Right cardiac atrium (tissue), 5 donors: ENCODE data around the gene NUP88. TPM values are rescaled to one million over a fixed set of nuclear protein-coding genes. Genes with fewer than 3 reads are reported as not detected.

ENCODE experiments used
- ATAC-seq, 2 donors: fragments of 200-7000 bp; cut with Tn5 transposase; one replicate each; pipeline versions ENCODE4 v1.8.0 to v1.9.1; 2020; ENCODE audit warnings: moderate library complexity in 2 of 2, mild to moderate bottlenecking in 1 of 2
- DNase-seq, 3 donors: peaks; one replicate each; pipeline ENCODE4 v3.0.0-alpha.2; 2020
- H3K27ac ChIP-seq: one replicate; pipeline ENCODE4 v1.5.1; 2013; ENCODE audit warnings: mild to moderate bottlenecking, low read length, control low read depth, moderate library complexity
- H3K27me3 ChIP-seq: one replicate; pipeline ENCODE4 v1.6.1; 2013; ENCODE audit not compliant: control insufficient read depth, insufficient read depth
- H3K4me1 ChIP-seq: one replicate; pipeline ENCODE4 v1.6.1; 2013; ENCODE audit warnings: low read length; ENCODE audit not compliant: control insufficient read depth, insufficient read depth
- H3K4me3 ChIP-seq: one replicate; pipeline ENCODE4 v1.5.1; 2013; ENCODE audit warnings: low read length, control low read depth
- H3K9me3 ChIP-seq: one replicate; pipeline ENCODE4 v1.6.1; 2013; ENCODE audit warnings: low read length; ENCODE audit not compliant: control insufficient read depth
- WGBS: extraction: QIAGEN DNeasy Blood & Tissue Kit; methylation state at CpG from one replicate; pipeline ENCODE4 v1.1.7; 2013; 5-methylcytosine and 5-hydroxymethylcytosine counted together
- intact Hi-C, 4 donors: fragments of 100-400 bp; cut with DNase I; formaldehyde crosslinking; loops; one replicate each; pipeline versions ENCODE4 v1.11.0 to v1.14.0; 2022 to 2023
- polyA plus RNA-seq: library from polyadenylated mRNA; stranded (reverse); fragments of 200-250 nt; gene quantifications from one replicate; pipeline ENCODE4 v1.2.3, GENCODE V29; 2013
- total RNA-seq, 4 donors: library from RNA; stranded (reverse); fragmentation: NEBNext Ultra II Directional; extraction: Animal tissue kit (Norgen Biotek cat#: 25700); gene quantifications; one replicate each; pipeline ENCODE4 v1.2.1, GENCODE V29; 2021
- donor health status: healthy with polysubstance abuse.
- donor health status: DM: no; HTN: yes; CAD: no.
- donor health status: DM: no; HTN: no; CAD: no.
- donor health status: DM: no; HTN: yes; CAD: no; lungs with severe emphysema.
- donor health status: DM: yes; HTN: yes; CAD: no.

Gene NUP88
- total and polyA plus RNA-seq, 5 donors = 28.5 to 42.1 (median 37.2) TPM

DNA sequence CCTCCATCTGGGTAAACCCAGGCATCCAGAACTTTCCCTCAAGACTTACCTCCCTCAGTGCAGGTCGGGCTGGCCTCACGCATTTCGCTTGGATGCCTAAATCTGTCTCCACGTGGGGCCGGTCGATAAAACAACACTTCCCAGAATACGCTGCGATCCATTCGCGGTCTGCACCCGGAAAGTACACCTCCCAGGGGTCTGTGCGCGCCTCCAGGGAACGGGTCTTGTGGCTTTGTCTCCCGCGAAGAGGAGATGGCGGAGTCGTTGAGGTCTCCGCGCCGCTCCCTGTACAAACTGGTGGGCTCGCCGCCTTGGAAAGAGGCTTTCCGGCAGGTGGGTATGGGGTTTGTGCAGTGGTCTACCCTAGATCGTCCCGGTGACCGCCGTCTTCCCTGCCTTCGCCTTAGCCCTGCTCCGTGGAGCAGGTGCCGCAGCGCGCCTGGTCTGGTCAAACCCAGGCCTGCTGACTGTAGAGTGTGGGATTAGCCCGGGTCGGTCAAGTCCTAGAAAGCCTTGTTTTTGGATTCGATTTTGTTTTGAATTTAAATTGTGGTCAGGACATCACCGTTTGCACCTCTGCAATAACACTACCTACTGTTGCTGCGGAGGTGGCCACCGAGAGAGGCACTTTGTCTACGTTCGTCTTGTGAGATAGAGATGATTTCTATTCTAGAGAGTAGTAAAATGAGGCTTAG, 644 bp upstream of the NUP88 start, which contains the start of gene RPAIN:
Gene RPAIN, plus strand, starts transcription at position 224 of the 695 bp plus-strand sequence. Its CDS starts 29 bp downstream, at position 253.
- H3K27ac ChIP-seq = peak within 1 kb of the TSS; percentile 86
- WGBS = under 1% methylated on average over 41 of the region's 41 CpGs
- H3K4me1 ChIP-seq = peaks cover 2% of the 10 kb centered on the region
- H3K9me3 ChIP-seq = no peaks in the 10 kb centered on the region
- H3K4me3 ChIP-seq = peak within 1 kb of the TSS; percentile 72
- ATAC-seq = peak; percentile 93 to 94
- intact Hi-C loops = no loop called here
- no peaks in the 10 kb centered on the region for H3K27me3 ChIP-seq
- DNase-seq = peak; percentile 88 to 96 (median 94)

DNA sequence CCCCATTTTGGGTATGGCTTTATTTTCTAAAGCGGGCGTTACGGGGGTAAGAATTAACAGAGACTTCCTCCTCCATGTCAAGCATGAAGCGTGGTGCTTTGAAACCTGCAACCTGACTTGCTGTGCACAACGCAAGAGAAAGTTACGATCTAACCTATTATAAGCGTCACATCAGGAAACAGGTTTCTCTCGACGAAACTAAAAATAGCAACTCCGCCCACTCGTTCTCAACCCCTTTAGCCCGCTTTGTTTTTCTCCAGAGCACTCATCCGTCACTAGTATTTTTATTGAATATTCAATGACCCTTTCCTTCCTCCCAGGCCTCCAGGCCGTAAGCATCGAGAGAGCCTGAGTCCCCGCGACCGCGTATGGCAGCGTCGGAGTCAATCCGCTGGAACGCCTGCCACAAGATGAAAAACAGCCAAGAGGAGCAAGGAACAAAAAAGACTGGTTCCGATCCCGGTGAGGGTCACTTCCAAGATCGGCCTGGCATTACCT, 555 bp downstream of the NUP88 start:
- peak in 1 of 3 donors; percentile 25 for DNase-seq

GRCh38 chr17:5416901-5417300, 2.6 kb downstream of the NUP88 start:
- no peak overlapping the region for H3K4me3 ChIP-seq

More for the DNA sequence above, 555 bp downstream of the NUP88 start:
- under 1% methylated on average over 26 of the region's 26 CpGs for WGBS
- Histone ChIP-seq H3K27ac (peak overlapping the region; percentile 86), H3K9me3 (no peaks in the 10 kb centered on the region), H3K27me3 (no peaks in the 10 kb centered on the region), H3K4me3 (peak overlapping the region; percentile 72), H3K4me1 (peaks cover 2% of the 10 kb centered on the region)
- intact Hi-C loops = no loop called here
- peak; percentile 1 for ATAC-seq

GRCh38 chr17:5413682-5414081, 5.8 kb downstream of the NUP88 start:
- Histone ChIP-seq H3K27me3 (no peaks in the 10 kb centered on the region), H3K27ac (no peak overlapping the region), H3K4me3 (no peak overlapping the region), H3K4me1 (no peaks in the 10 kb centered on the region), H3K9me3 (no peaks in the 10 kb centered on the region)
- no peak for DNase-seq
- 71% methylated on average over 4 of the region's 4 CpGs for WGBS
- peak in 1 of 2 donors; percentile 42 for ATAC-seq
- intact Hi-C loops = no loop called here

More at GRCh38 chr17:5416901-5417300, 2.6 kb downstream of the NUP88 start:
- DNase-seq = no peak
- intact Hi-C loops = no loop called here
- no peaks in the 10 kb centered on the region for H3K27me3 ChIP-seq
- no peak for ATAC-seq
- peaks cover 2% of the 10 kb centered on the region for H3K4me1 ChIP-seq
- 90% methylated on average over 2 of the region's 2 CpGs for WGBS
- H3K27ac ChIP-seq = no peak overlapping the region
- H3K9me3 ChIP-seq = no peaks in the 10 kb centered on the region

DNA sequence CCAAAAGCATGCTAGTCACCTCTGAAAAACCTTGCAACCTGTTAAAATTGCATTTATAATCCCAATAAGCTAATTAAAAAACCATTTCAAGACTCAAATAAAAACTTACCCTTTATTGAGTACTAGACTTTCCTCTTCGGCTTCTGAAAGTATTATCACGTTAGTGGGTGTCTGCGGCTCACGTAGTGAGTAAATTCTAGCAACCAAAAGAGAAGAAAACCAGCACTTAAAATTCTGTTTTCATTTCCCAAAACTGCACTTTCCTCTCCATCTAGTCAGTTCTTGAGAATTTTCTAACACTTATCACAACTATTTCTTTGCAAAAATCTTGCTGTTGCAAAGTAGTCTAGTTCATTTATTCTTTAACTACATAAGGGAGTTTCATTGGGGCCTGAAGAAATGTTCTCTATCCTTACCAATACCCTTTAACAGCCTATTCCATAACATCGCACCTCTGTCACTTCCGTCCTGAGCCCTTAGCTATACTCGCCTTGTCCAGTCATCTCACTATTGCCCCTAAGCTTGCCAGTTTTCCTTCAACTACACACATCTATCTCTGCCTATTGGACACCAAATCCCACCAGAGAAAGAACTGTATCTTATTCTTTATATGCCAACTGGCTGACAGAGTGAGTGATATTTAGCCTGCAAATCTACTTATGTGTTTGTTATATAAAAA, 8.7 kb downstream of the NUP88 start:
- Histone ChIP-seq H3K9me3 (no peaks in the 10 kb centered on the region), H3K4me3 (no peak overlapping the region), H3K4me1 (no peaks in the 10 kb centered on the region), H3K27ac (no peak overlapping the region), H3K27me3 (no peaks in the 10 kb centered on the region)
- 95% methylated on average over 7 of the region's 7 CpGs for WGBS
- ATAC-seq (no peak), DNase-seq (no peak)
- intact Hi-C loops = no loop called here

DNA sequence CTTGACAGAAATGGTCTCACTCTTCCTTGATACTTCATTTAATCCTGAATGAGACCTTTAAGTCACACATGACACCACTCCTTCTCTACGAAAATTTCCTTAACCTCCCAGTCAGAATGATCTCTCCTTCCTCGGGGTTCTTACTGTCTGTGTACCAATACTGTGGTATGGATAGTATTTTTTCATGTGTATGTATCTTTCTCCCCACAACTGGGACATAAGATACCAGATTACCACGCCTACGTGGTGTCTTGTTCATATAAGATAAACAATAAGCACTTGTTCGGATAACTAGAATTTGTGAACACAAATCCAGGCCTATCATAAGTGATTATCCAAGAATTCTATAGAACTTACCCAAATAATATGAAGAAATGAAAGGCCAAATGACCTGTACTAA, 11.3 kb downstream of the NUP88 start:
- DNase-seq (no peak), ATAC-seq (no peak)
- Histone ChIP-seq H3K27ac (no peak overlapping the region), H3K4me3 (no peak overlapping the region), H3K9me3 (no peaks in the 10 kb centered on the region), H3K4me1 (no peaks in the 10 kb centered on the region), H3K27me3 (no peaks in the 10 kb centered on the region)
- WGBS = 83% methylated on average over 5 of the region's 5 CpGs
- intact Hi-C loops = no loop called here

DNA sequence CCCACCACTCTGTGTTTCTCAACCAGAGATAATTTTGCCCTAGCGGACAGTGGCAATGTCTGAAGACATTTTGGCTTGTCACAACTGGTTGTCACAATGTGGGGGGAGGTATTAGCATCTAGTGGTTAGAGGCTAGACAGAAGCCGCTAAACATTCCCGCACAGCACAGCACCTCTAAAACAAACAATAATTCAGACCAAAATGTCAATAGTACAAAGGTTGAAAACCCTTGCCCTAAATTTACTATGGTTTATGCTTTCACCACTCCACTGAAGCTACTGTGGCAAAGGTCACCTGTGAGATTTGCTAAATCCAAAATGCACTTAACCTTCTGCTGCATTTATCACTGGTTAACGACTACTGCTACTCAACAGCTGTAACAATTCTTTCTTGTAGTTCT, 14.1 kb downstream of the NUP88 start:
- ATAC-seq (no peak), DNase-seq (no peak)
- Histone ChIP-seq H3K9me3 (no peaks in the 10 kb centered on the region), H3K27ac (no peak overlapping the region), H3K4me3 (no peak overlapping the region), H3K27me3 (no peaks in the 10 kb centered on the region), H3K4me1 (no peaks in the 10 kb centered on the region)
- intact Hi-C loops = no loop called here
- WGBS = 89% methylated on average over 4 of the region's 4 CpGs

- no peaks in the 10 kb centered on the region for H3K27me3 ChIP-seq
- H3K4me1 ChIP-seq = no peaks in the 10 kb centered on the region
- no peak overlapping the region for H3K4me3 ChIP-seq
- DNase-seq (no peak), ATAC-seq (no peak)
- H3K9me3 ChIP-seq = no peaks in the 10 kb centered on the region
- intact Hi-C loops = no loop called here
- 88% methylated on average over 6 of the region's 6 CpGs for WGBS
- no peak overlapping the region for H3K27ac ChIP-seq
These were observed 19.7 kb downstream of the NUP88 start for GRCh38 chr17:5399767-5400166.

- intact Hi-C loops = no loop called here
These were observed 22.9 kb downstream of the NUP88 start for GRCh38 chr17:5396612-5397011.

GRCh38 chr17:5391678-5392077, 27.8 kb downstream of the NUP88 start:
- peak; percentile 36 to 48 for ATAC-seq
- no peak for DNase-seq
- intact Hi-C loops = no loop called here

More at GRCh38 chr17:5396612-5397011, 22.9 kb downstream of the NUP88 start:
- DNase-seq (no peak), ATAC-seq (no peak)
- no peaks in the 10 kb centered on the region for H3K27me3 ChIP-seq
- 88% methylated on average over 2 of the region's 2 CpGs for WGBS
- H3K9me3 ChIP-seq = no peaks in the 10 kb centered on the region
- no peak overlapping the region for H3K4me3 ChIP-seq
- no peak overlapping the region for H3K27ac ChIP-seq
- no peaks in the 10 kb centered on the region for H3K4me1 ChIP-seq

GRCh38 chr17:5381542-5381941, 37.9 kb downstream of the NUP88 start:
- WGBS = 94% methylated on average over 4 of the region's 4 CpGs

More at GRCh38 chr17:5391678-5392077, 27.8 kb downstream of the NUP88 start:
- no peak overlapping the region for H3K4me3 ChIP-seq
- no peaks in the 10 kb centered on the region for H3K4me1 ChIP-seq
- 74% methylated on average over 5 of the region's 5 CpGs for WGBS
- no peaks in the 10 kb centered on the region for H3K9me3 ChIP-seq
- peak overlapping the region; percentile 20 for H3K27ac ChIP-seq
- no peaks in the 10 kb centered on the region for H3K27me3 ChIP-seq

More at GRCh38 chr17:5381542-5381941, 37.9 kb downstream of the NUP88 start:
- no peak overlapping the region for H3K27ac ChIP-seq
- H3K9me3 ChIP-seq = no peaks in the 10 kb centered on the region
- no peaks in the 10 kb centered on the region for H3K4me1 ChIP-seq
- peak in 1 of 2 donors; percentile 17 for ATAC-seq
- DNase-seq = no peak
- intact Hi-C loops = no loop called here
- no peak overlapping the region for H3K4me3 ChIP-seq
- H3K27me3 ChIP-seq = no peaks in the 10 kb centered on the region
